Measurements from ENCODE around the gene DDX39B. TPM values are rescaled to one million over a fixed set of nuclear protein-coding genes. Genes with fewer than 3 reads are reported as not detected.

The DDX39B gene
- total and polyA plus RNA-seq, 2 of the 4 experiments (the other 2 are of a cell fraction), result 371 to 796 TPM

GRCh38 chr6:31546339-31546957 is 4.6 kb upstream of the DDX39B start, which contains the start of gene ATP6V1G2 (continued):
- TF ChIP-seq RAD21 (IDR thresholded peaks at IDR 0.05; ENCODE audit: low read length), result peak; percentile 99
- peak; percentile 16; the same call in 1 of the 2 replicates for TF ChIP-seq MAZ (IDR thresholded peaks at IDR 0.05; ENCODE audit: borderline replicate concordance, low read depth, low read length)

- no peak overlapping the region for H4K5ac ChIP-seq (ENCODE audit: low read depth, low read length)
- CTCF ChIA-PET, result no interaction called here
- peaks cover 7% of the 10 kb centered on the region for H3K4me1 ChIP-seq (ENCODE audit: control insufficient read depth, insufficient read depth, low read length)
- H2BK20ac ChIP-seq (ENCODE audit: low read depth, low read length), result no peak overlapping the region
- H4K8ac ChIP-seq (ENCODE audit: low read depth in 2 of 2, low read length in 2 of 2), result no peak overlapping the region
- H4K20me1 ChIP-seq (ENCODE audit: insufficient read depth, low read length), result peaks cover 15% of the 10 kb centered on the region
- POLR2A ChIA-PET (ENCODE audit: unreplicated experiment), result interaction anchor here (0.6 kb wide), 1 partner anchor 51 kb away, joined by 3 read pairs; no protein-coding TSS in a partner anchor
- H3K14ac ChIP-seq (replicated peaks; ENCODE audit: low read depth, low read length), result no peak overlapping the region
- no peak overlapping the region for H3K18ac ChIP-seq (ENCODE audit: low read depth, low read length)
- H3K36me3 ChIP-seq (ENCODE audit: control insufficient read depth, insufficient read depth, low read length), result peaks cover 3% of the 10 kb centered on the region
- H3K79me1 ChIP-seq (ENCODE audit: low read depth in 1 of 2, low read length in 2 of 2), result peaks cover 8 to 46% of the 10 kb centered on the region in 2 experiments; a peak in 3 of 4 replicates
- WGBS, 2 experiments (ENCODE audit: extremely low coverage in 2 of 2, insufficient read length in 1 of 2), result 50% methylated on average over 1 of the region's 7 CpGs; no CpG with 5 or more reads in 1 of the 2 experiments
- no peak overlapping the region for H3K4me2 ChIP-seq (ENCODE audit: low read depth, low read length)
- DNase-seq (no peak), ATAC-seq (ENCODE audit: low read depth) (no peak)
- no peak overlapping the region for H2AK5ac ChIP-seq (ENCODE audit: low read depth, low read length)
- no peak overlapping the region for H4K91ac ChIP-seq (ENCODE audit: insufficient read depth, low read depth, low read length)
- H3K56ac ChIP-seq (ENCODE audit: extremely low read depth, insufficient read depth, low read length), result no peak overlapping the region
- no peak overlapping the region for H2AK9ac ChIP-seq (replicated peaks; ENCODE audit: low read depth, low read length, poor library complexity)
- H3K4ac ChIP-seq (ENCODE audit: low read depth, low read length), result no peak overlapping the region
- H2BK15ac ChIP-seq (ENCODE audit: low read depth, low read length), result no peak overlapping the region
- in situ Hi-C loops (cut with MboI; ENCODE audit: low sequenced_read_pairs) (loop anchor here (5.0 to 10.0 kb wide), 2 partner anchors 52 to 290 kb away; no protein-coding TSS in a partner anchor), intact Hi-C loops (cut with micrococcal nuclease) (loop anchor here (5.0 kb wide), 3 partner anchors 37 to 407 kb away; partner anchors contain the start of genes HSPA1B and LTB), dilution Hi-C loops (cut with HindIII; ENCODE audit: low sequenced_read_pairs, unreplicated experiment) (no loop called here)
- H2AFZ ChIP-seq (replicated peaks; ENCODE audit: low read length, poor library complexity), result no peak overlapping the region
- H3K23ac ChIP-seq (ENCODE audit: low read depth, low read length), result no peak overlapping the region
- BruUV-seq (replicated peaks), result no TSS peak
- H3K9me1 ChIP-seq (ENCODE audit: insufficient read depth, low read length), result peaks cover 6% of the 10 kb centered on the region
- no peak overlapping the region for H2BK120ac ChIP-seq (ENCODE audit: low read depth, low read length)
- H2BK5ac ChIP-seq (ENCODE audit: low read depth, low read length, poor library complexity, severe bottlenecking), result no peak overlapping the region
- no peak overlapping the region for H3K4me3 ChIP-seq (ENCODE audit: insufficient read depth, low read depth, low read length)
- H3K27me3 ChIP-seq (ENCODE audit: control insufficient read depth, insufficient read depth, low read length), result no peaks in the 10 kb centered on the region
- no peaks in the 10 kb centered on the region for H3K9me3 ChIP-seq (ENCODE audit: control insufficient read depth, insufficient read depth, low read length)
- TF ChIP-seq, protein P1, sequence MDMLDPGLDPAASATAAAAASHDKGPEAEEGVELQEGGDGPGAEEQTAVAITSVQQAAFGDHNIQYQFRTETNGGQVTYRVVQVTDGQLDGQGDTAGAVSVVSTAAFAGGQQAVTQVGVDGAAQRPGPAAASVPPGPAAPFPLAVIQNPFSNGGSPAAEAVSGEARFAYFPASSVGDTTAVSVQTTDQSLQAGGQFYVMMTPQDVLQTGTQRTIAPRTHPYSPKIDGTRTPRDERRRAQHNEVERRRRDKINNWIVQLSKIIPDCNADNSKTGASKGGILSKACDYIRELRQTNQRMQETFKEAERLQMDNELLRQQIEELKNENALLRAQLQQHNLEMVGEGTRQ (IDR thresholded peaks at IDR 0.05; ENCODE audit: low read depth, low read length), result no peak
- no peak for TF ChIP-seq CEBPB (IDR thresholded peaks at IDR 0.05; ENCODE audit: low read depth, low read length)
- TF ChIP-seq, protein P2, sequence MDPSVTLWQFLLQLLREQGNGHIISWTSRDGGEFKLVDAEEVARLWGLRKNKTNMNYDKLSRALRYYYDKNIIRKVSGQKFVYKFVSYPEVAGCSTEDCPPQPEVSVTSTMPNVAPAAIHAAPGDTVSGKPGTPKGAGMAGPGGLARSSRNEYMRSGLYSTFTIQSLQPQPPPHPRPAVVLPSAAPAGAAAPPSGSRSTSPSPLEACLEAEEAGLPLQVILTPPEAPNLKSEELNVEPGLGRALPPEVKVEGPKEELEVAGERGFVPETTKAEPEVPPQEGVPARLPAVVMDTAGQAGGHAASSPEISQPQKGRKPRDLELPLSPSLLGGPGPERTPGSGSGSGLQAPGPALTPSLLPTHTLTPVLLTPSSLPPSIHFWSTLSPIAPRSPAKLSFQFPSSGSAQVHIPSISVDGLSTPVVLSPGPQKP (IDR thresholded peaks at IDR 0.05; ENCODE audit: borderline replicate concordance, low read depth, low read length), result no peak
- no peak for TF ChIP-seq CHD1 (IDR thresholded peaks at IDR 0.05; ENCODE audit: low read depth, low read length)
- no peak for TF ChIP-seq RAD21 (IDR thresholded peaks at IDR 0.05; ENCODE audit: low read length)
- TF ChIP-seq POLR2A (IDR thresholded peaks at IDR 0.05; ENCODE audit: low read depth, low read length), result no peak
- TF ChIP-seq MXI1 (IDR thresholded peaks at IDR 0.05; ENCODE audit: borderline replicate concordance, low read depth, low read length), result no peak
- TF ChIP-seq, protein P3, sequence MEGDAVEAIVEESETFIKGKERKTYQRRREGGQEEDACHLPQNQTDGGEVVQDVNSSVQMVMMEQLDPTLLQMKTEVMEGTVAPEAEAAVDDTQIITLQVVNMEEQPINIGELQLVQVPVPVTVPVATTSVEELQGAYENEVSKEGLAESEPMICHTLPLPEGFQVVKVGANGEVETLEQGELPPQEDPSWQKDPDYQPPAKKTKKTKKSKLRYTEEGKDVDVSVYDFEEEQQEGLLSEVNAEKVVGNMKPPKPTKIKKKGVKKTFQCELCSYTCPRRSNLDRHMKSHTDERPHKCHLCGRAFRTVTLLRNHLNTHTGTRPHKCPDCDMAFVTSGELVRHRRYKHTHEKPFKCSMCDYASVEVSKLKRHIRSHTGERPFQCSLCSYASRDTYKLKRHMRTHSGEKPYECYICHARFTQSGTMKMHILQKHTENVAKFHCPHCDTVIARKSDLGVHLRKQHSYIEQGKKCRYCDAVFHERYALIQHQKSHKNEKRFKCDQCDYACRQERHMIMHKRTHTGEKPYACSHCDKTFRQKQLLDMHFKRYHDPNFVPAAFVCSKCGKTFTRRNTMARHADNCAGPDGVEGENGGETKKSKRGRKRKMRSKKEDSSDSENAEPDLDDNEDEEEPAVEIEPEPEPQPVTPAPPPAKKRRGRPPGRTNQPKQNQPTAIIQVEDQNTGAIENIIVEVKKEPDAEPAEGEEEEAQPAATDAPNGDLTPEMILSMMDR (conservative IDR thresholded peaks at IDR 0.05; ENCODE audit: low read depth, low read length), result no peak
- no peak for TF ChIP-seq RCOR1 (IDR thresholded peaks at IDR 0.05; ENCODE audit: insufficient replicate concordance, low read length)
- no peak for TF ChIP-seq MAFK (IDR thresholded peaks at IDR 0.05; ENCODE audit: low read depth, low read length)
- no peak for TF ChIP-seq BHLHE40 (IDR thresholded peaks at IDR 0.05; ENCODE audit: low read depth, low read length)
- no peak for TF ChIP-seq SMC3 (IDR thresholded peaks at IDR 0.05; ENCODE audit: low read depth, low read length)
- no peak overlapping the region for H3K27ac ChIP-seq (ENCODE audit: insufficient read depth, low read length)
- H3K9ac ChIP-seq (ENCODE audit: low read depth, low read length), result no peak overlapping the region
These were observed 3.5 kb upstream of the DDX39B start for GRCh38 chr6:31545291-31545690.
